Activated CD4-positive, CD25-positive, alpha-beta regulatory T cell treated with anti-CD3 and anti-CD28 coated beads, Interleukin-2, amount 50 U/mL, for 72 hours (primary cell): ENCODE measurements around the gene HSD17B2.
"Not testable (repeated sequence)": the region's sequence is repeated elsewhere in the genome, so short reads cannot be mapped to it uniquely, and the experiment has no call there.

Source experiments
- DNase-seq: peaks from one replicate; pipeline ENCODE4 v3.0.0; 2021

Gene HSD17B2

GRCh38 chr16:82136956-82137821, 102.1 kb downstream of the HSD17B2 start:
- DNase-seq, result no peak

- DNase-seq, result no peak
These were observed 102.7 kb downstream of the HSD17B2 start for GRCh38 chr16:82137822-82138167.

GRCh38 chr16:82138478-82139285, 103.6 kb downstream of the HSD17B2 start:
- DNase-seq, result no peak

- not testable (repeated sequence) for DNase-seq
These were observed 104.2 kb downstream of the HSD17B2 start for GRCh38 chr16:82139286-82139571.

- DNase-seq, result no peak
These were observed 111.5 kb downstream of the HSD17B2 start for GRCh38 chr16:82146556-82146955.

GRCh38 chr16:82146957-82147356, 111.9 kb downstream of the HSD17B2 start:
- DNase-seq, result no peak

GRCh38 chr16:82147546-82147945, 112.5 kb downstream of the HSD17B2 start:
- DNase-seq, result no peak
